ENCODE data around the gene IGF2BP3. TPM values are rescaled to one million over a fixed set of nuclear protein-coding genes. Genes with fewer than 3 reads are reported as not detected.

IGF2BP3 gene
- polyA plus RNA-seq, 1 donor (not counting 4 experiments of a cell fraction or from before 2014, with no cell fraction given) = 22.3 TPM

DNA sequence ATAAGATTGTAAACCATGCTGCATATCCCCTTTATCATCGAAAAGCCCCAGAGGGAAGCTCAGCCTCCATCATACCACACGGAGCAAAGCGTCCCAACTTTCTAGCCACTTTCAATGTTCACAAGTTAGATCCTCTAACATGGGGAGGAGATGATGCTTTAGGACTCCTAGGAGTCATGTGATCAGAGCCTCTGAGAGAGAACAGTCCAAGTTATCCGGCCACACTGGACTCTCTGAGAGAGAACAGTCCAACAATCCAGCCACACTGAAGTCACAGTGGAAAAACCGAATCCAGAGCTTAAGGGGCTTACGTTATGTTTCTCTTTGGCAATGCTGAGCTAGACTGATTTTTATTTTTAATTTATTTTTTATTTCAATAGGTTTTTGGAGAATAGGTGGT lies 98.6 kb downstream of the IGF2BP3 start:
- no peaks in the 10 kb centered on the region for H4K20me1 ChIP-seq (ENCODE audit: control insufficient read depth, extremely low read depth, insufficient read depth, low read length)
- no peaks in the 10 kb centered on the region for H3K36me3 ChIP-seq (ENCODE audit: control insufficient read depth in 2 of 2, extremely low read depth in 1 of 2, insufficient read depth in 2 of 2, low read length in 2 of 2)
- H3K9ac ChIP-seq (ENCODE audit: control insufficient read depth, extremely low read depth, insufficient read depth, low read length) = no peak overlapping the region
- H3K27me3 ChIP-seq (ENCODE audit: control insufficient read depth, extremely low read depth, insufficient read depth, low read length) = no peaks in the 10 kb centered on the region
- FAIRE-seq = no peak
- no peaks in the 10 kb centered on the region for H3K9me1 ChIP-seq (ENCODE audit: control insufficient read depth, extremely low read depth, insufficient read depth, low read length)
- no peaks in the 10 kb centered on the region for H3K9me3 ChIP-seq (ENCODE audit: control insufficient read depth, low read depth, low read length)
- dilution Hi-C loops (cut with MboI; ENCODE audit: extremely low pct_ligation_motif_present, low sequenced_read_pairs) = no loop called here
- no peak overlapping the region for H2AFZ ChIP-seq (ENCODE audit: control insufficient read depth, low read length)
- no peak overlapping the region for H3K4me2 ChIP-seq (ENCODE audit: control insufficient read depth, extremely low read depth, insufficient read depth, low read depth, low read length)
- H3K4me3 ChIP-seq (ENCODE audit: control insufficient read depth in 2 of 3, extremely low read depth in 1 of 3, insufficient read depth in 2 of 3, low read depth in 1 of 3, low read length in 3 of 3) = no peak overlapping the region
- H3K27ac ChIP-seq (ENCODE audit: control insufficient read depth, insufficient read depth, low read length) = no peak overlapping the region
- TF ChIP-seq, protein P1, sequence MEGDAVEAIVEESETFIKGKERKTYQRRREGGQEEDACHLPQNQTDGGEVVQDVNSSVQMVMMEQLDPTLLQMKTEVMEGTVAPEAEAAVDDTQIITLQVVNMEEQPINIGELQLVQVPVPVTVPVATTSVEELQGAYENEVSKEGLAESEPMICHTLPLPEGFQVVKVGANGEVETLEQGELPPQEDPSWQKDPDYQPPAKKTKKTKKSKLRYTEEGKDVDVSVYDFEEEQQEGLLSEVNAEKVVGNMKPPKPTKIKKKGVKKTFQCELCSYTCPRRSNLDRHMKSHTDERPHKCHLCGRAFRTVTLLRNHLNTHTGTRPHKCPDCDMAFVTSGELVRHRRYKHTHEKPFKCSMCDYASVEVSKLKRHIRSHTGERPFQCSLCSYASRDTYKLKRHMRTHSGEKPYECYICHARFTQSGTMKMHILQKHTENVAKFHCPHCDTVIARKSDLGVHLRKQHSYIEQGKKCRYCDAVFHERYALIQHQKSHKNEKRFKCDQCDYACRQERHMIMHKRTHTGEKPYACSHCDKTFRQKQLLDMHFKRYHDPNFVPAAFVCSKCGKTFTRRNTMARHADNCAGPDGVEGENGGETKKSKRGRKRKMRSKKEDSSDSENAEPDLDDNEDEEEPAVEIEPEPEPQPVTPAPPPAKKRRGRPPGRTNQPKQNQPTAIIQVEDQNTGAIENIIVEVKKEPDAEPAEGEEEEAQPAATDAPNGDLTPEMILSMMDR (optimal IDR thresholded peaks at IDR 0.05 in 1 of 3, IDR thresholded peaks at IDR 0.05 in 1 of 3, conservative IDR thresholded peaks at IDR 0.05 in 1 of 3; ENCODE audit: extremely low read depth in 1 of 3, insufficient read depth in 2 of 3, low read length in 3 of 3) = no peak
- peaks cover 10% of the 10 kb centered on the region for H3K4me1 ChIP-seq (ENCODE audit: control insufficient read depth, extremely low read depth, insufficient read depth, low read length)
- H3K79me2 ChIP-seq (ENCODE audit: control insufficient read depth, insufficient read depth, low read length) = no peaks in the 10 kb centered on the region
- DNase-seq (ENCODE audit: low read depth, low spot score) = no peak

DNA sequence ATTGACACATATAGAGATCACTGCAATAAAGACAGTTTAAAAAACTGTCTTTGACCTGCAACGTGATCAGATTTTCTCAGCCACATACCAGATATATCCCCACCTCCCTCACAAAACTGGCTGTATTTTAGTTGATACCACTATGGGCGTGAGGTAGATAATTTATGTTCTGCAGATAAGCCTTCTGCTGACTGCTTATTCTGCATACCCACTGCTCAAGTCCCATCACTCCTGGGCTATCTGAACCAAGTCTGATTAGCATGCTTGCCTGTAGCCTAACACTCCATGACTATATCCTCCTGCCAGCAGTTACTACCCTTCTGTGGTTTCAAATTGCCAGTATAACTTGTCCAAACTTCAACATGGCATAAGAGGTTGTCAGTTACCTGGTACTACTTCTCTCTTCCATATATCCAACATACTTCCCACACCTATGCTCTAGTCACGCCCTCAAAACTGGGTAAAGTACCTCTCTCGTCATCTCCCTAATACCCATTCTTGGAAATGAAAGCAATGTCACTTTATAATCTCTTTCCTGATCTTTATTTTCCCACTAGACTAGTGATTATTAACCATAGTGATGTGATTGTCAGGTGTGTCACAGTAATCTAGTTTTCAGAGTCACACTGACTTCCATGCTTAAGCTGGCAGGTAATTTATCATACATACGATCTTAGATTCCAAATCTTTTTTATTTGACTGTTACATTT lies 100.4 kb downstream of the IGF2BP3 start:
- Histone ChIP-seq H3K36me3 (ENCODE audit: control insufficient read depth in 2 of 2, extremely low read depth in 1 of 2, insufficient read depth in 2 of 2, low read length in 2 of 2) (no peaks in the 10 kb centered on the region), H3K4me2 (ENCODE audit: control insufficient read depth, extremely low read depth, insufficient read depth, low read depth, low read length) (no peak overlapping the region), H4K20me1 (ENCODE audit: control insufficient read depth, extremely low read depth, insufficient read depth, low read length) (no peaks in the 10 kb centered on the region), H3K9me3 (ENCODE audit: control insufficient read depth, low read depth, low read length) (no peaks in the 10 kb centered on the region), H2AFZ (ENCODE audit: control insufficient read depth, low read length) (no peak overlapping the region), H3K9ac (ENCODE audit: control insufficient read depth, extremely low read depth, insufficient read depth, low read length) (no peak overlapping the region), H3K27me3 (ENCODE audit: control insufficient read depth, extremely low read depth, insufficient read depth, low read length) (no peaks in the 10 kb centered on the region), H3K79me2 (ENCODE audit: control insufficient read depth, insufficient read depth, low read length) (no peaks in the 10 kb centered on the region), H3K9me1 (ENCODE audit: control insufficient read depth, extremely low read depth, insufficient read depth, low read length) (no peaks in the 10 kb centered on the region), H3K4me1 (ENCODE audit: control insufficient read depth, extremely low read depth, insufficient read depth, low read length) (peaks cover 9% of the 10 kb centered on the region), H3K4me3 (ENCODE audit: control insufficient read depth in 2 of 3, extremely low read depth in 1 of 3, insufficient read depth in 2 of 3, low read depth in 1 of 3, low read length in 3 of 3) (no peak overlapping the region), H3K27ac (ENCODE audit: control insufficient read depth, insufficient read depth, low read length) (no peak overlapping the region)
- dilution Hi-C loops (cut with MboI; ENCODE audit: extremely low pct_ligation_motif_present, low sequenced_read_pairs) = no loop called here
- no peak for TF ChIP-seq EZH2 (IDR thresholded peaks at IDR 0.05; ENCODE audit: low read length)
- TF ChIP-seq, protein P1 (optimal IDR thresholded peaks at IDR 0.05 in 1 of 3, IDR thresholded peaks at IDR 0.05 in 1 of 3, conservative IDR thresholded peaks at IDR 0.05 in 1 of 3; ENCODE audit: extremely low read depth in 1 of 3, insufficient read depth in 2 of 3, low read length in 3 of 3) = no peak
- DNase-seq (ENCODE audit: low read depth, low spot score) (no peak), FAIRE-seq (no peak)

Data from keratinocyte (primary cell).